Right atrium auricular region (tissue), 2 donors: Measurements from ENCODE around the gene CWH43. TPM values are rescaled to one million over a fixed set of nuclear protein-coding genes. Genes with fewer than 3 reads are reported as not detected.

Experiments
- total RNA-seq, 2 donors: library from RNA; depleted of rRNA; stranded (reverse); fragments of >200 nt; gene quantifications; one replicate each; pipeline ENCODE4 v1.1.0, GENCODE V29; 2016

Gene CWH43
- total RNA-seq, 2 donors from 2014 or later = not detected

Other genes starting within 250 kb of the CWH43 start
- gene FRYL, start 206.0 kb upstream of the CWH43 start, total RNA-seq = 10 to 100 TPM; 29.8 to 35.1 TPM
- gene OCIAD1, start 155.2 kb upstream of the CWH43 start, total RNA-seq = 100 to 1,000 TPM; 101 to 215 TPM
- 10 to 100 TPM in 1 of 2 donors, 1 to 10 TPM in 1; 8.3 to 13.2 TPM for gene OCIAD2, start 79.5 kb upstream of the CWH43 start, total RNA-seq